HEK293T (cell line): ENCODE measurements around the gene BPHL.

Source experiments
- FOXA1 ChIP-seq: fragments of 450-650 bp; IDR thresholded peaks from 2 replicates; pipeline ENCODE4 v1.6.1; 2016; ENCODE audit warnings: mild to moderate bottlenecking
- FOXM1 ChIP-seq: fragments of 450-650 bp; IDR thresholded peaks from 2 replicates; pipeline ENCODE4 v1.6.1; 2017; ENCODE audit warnings: mild to moderate bottlenecking, borderline replicate concordance
- NFRKB ChIP-seq: fragments of 450-650 bp; IDR thresholded peaks from 2 replicates; pipeline ENCODE4 v1.6.1; 2016; ENCODE audit warnings: mild to moderate bottlenecking, moderate library complexity
- SUZ12 ChIP-seq: fragments of 450-650 bp; IDR thresholded peaks from 2 replicates; pipeline ENCODE4 v1.6.1; 2016; ENCODE audit warnings: mild to moderate bottlenecking

DNA sequence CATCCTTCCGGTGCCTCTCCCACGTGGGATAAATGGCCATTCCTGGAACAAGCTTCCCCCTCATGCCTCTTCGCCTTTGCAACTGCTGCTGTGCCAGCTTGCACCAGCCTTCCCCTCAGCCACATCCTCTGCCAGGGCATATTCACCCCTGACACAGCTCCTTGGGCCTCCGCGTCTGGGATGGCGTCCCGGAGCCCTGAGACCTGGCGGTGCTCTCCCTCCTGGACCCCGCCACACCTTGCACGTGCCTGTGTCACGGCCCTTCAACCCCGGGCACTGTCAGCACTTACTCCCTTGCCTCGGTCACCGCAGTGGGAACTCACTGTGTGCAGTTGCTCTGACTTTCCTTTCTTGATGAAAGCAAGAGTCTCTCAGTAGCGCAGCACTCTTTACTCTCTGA is 13.2 kb downstream of the BPHL start:
- TF ChIP-seq SUZ12 (no peak), FOXA1 (no peak), FOXM1 (no peak), NFRKB (no peak)
